Mucosa of rectum (tissue), 2 donors: ENCODE measurements around the gene CRYBG2.

Source experiments
- H3K27ac ChIP-seq, 2 donors: one replicate each; pipeline ENCODE4 v1.7.0; 2013; ENCODE audit warnings: inconsistent platforms in 2 of 2, low read depth in 2 of 2, low read length in 2 of 2
- H3K27me3 ChIP-seq, 2 donors: one replicate each; pipeline ENCODE4 v1.7.0; 2013; ENCODE audit warnings: low read length in 2 of 2; ENCODE audit not compliant: control insufficient read depth in 2 of 2, insufficient read depth in 2 of 2
- H3K36me3 ChIP-seq, 2 donors: one replicate each; pipeline ENCODE4 v1.7.0; 2013; ENCODE audit warnings: low read length in 2 of 2; ENCODE audit not compliant: control insufficient read depth in 2 of 2, insufficient read depth in 2 of 2
- H3K4me1 ChIP-seq, 2 donors: one replicate each; pipeline ENCODE4 v1.7.0; 2013; ENCODE audit warnings: low read length in 2 of 2, mild to moderate bottlenecking in 1 of 2; ENCODE audit not compliant: control insufficient read depth in 2 of 2, insufficient read depth in 2 of 2
- H3K4me3 ChIP-seq, 2 donors: one replicate each; pipeline ENCODE4 v1.7.0; 2013; ENCODE audit warnings: low read length in 2 of 2
- H3K9ac ChIP-seq, 2 donors: one replicate each; pipeline ENCODE4 v1.7.0; 2013; ENCODE audit warnings: low read length in 2 of 2, low read depth in 1 of 2, mild to moderate bottlenecking in 1 of 2
- H3K9me3 ChIP-seq, 2 donors: one replicate each; pipeline ENCODE4 v1.7.0; 2013; ENCODE audit warnings: low read length in 2 of 2; ENCODE audit not compliant: control insufficient read depth in 2 of 2
- donor health status: healthy.
- donor health status: Normal muscosa, but diverticular disease.

The CRYBG2 gene

GRCh38 chr1:26350701-26351589 lies 3.0 kb downstream of the CRYBG2 start:
- Histone ChIP-seq H3K36me3 (no peaks in the 10 kb centered on the region), H3K9ac (peak overlapping the region; percentile 32 to 47), H3K4me3 (peak overlapping the region; percentile 37 to 38), H3K9me3 (no peaks in the 10 kb centered on the region), H3K4me1 (peaks cover 26 to 32% of the 10 kb centered on the region in 2 donors), H3K27ac (peak overlapping the region; percentile 61 to 83), H3K27me3 (no peaks in the 10 kb centered on the region)

- Histone ChIP-seq H3K36me3 (no peaks in the 10 kb centered on the region), H3K4me3 (no peak overlapping the region), H3K4me1 (peaks cover 22 to 27% of the 10 kb centered on the region in 2 donors), H3K27me3 (no peaks in the 10 kb centered on the region), H3K27ac (no peak overlapping the region), H3K9ac (peak overlapping the region in 1 of 2 donors; percentile 47), H3K9me3 (no peaks in the 10 kb centered on the region)
These were observed 3.6 kb downstream of the CRYBG2 start for GRCh38 chr1:26350343-26350700.

- peaks cover 17 to 23% of the 10 kb centered on the region in 2 donors for H3K4me1 ChIP-seq
- H3K27me3 ChIP-seq: no peaks in the 10 kb centered on the region
- no peaks in the 10 kb centered on the region for H3K9me3 ChIP-seq
- no peaks in the 10 kb centered on the region for H3K36me3 ChIP-seq
- H3K4me3 ChIP-seq: no peak overlapping the region
- H3K27ac ChIP-seq: no peak overlapping the region
- no peak overlapping the region for H3K9ac ChIP-seq
These were observed 4.1 kb downstream of the CRYBG2 start for GRCh38 chr1:26349877-26350244.

- Histone ChIP-seq H3K4me1 (peaks cover 12 to 18% of the 10 kb centered on the region in 2 donors), H3K27ac (no peak overlapping the region), H3K4me3 (no peak overlapping the region), H3K36me3 (no peaks in the 10 kb centered on the region), H3K9ac (no peak overlapping the region), H3K9me3 (no peaks in the 10 kb centered on the region), H3K27me3 (no peaks in the 10 kb centered on the region)
These were observed 4.6 kb downstream of the CRYBG2 start for GRCh38 chr1:26349188-26349876.

GRCh38 chr1:26346274-26347033 lies 7.5 kb downstream of the CRYBG2 start:
- H3K9me3 ChIP-seq: no peaks in the 10 kb centered on the region
- no peak overlapping the region for H3K27ac ChIP-seq
- H3K36me3 ChIP-seq: no peaks in the 10 kb centered on the region
- H3K4me1 ChIP-seq: peaks cover 2 to 9% of the 10 kb centered on the region in 2 donors
- H3K4me3 ChIP-seq: no peak overlapping the region
- no peaks in the 10 kb centered on the region for H3K27me3 ChIP-seq
- H3K9ac ChIP-seq: no peak overlapping the region

GRCh38 chr1:26345718-26346117 lies 8.2 kb downstream of the CRYBG2 start:
- Histone ChIP-seq H3K9me3 (no peaks in the 10 kb centered on the region), H3K9ac (no peak overlapping the region), H3K27ac (no peak overlapping the region), H3K4me3 (no peak overlapping the region), H3K36me3 (no peaks in the 10 kb centered on the region), H3K4me1 (peaks cover 2 to 4% of the 10 kb centered on the region in 2 donors), H3K27me3 (no peaks in the 10 kb centered on the region)

- H3K27me3 ChIP-seq: no peaks in the 10 kb centered on the region
- no peaks in the 10 kb centered on the region for H3K36me3 ChIP-seq
- H3K9me3 ChIP-seq: no peaks in the 10 kb centered on the region
- no peak overlapping the region for H3K27ac ChIP-seq
- H3K9ac ChIP-seq: no peak overlapping the region
- no peaks in the 10 kb centered on the region for H3K4me1 ChIP-seq
- no peak overlapping the region for H3K4me3 ChIP-seq
These were observed 9.6 kb downstream of the CRYBG2 start for GRCh38 chr1:26344147-26344920.

GRCh38 chr1:26340047-26340481 lies 13.9 kb downstream of the CRYBG2 start:
- Histone ChIP-seq H3K4me3 (no peak overlapping the region), H3K4me1 (peaks cover 4 to 7% of the 10 kb centered on the region in 2 donors), H3K9ac (no peak overlapping the region), H3K36me3 (no peaks in the 10 kb centered on the region), H3K27me3 (no peaks in the 10 kb centered on the region), H3K27ac (no peak overlapping the region), H3K9me3 (no peaks in the 10 kb centered on the region)

- Histone ChIP-seq H3K27ac (no peak overlapping the region), H3K4me3 (no peak overlapping the region), H3K27me3 (no peaks in the 10 kb centered on the region), H3K9me3 (no peaks in the 10 kb centered on the region), H3K36me3 (no peaks in the 10 kb centered on the region), H3K4me1 (peaks cover 4 to 7% of the 10 kb centered on the region in 2 donors), H3K9ac (no peak overlapping the region)
These were observed 15.3 kb downstream of the CRYBG2 start for GRCh38 chr1:26338670-26339069.
